Liver (tissue), 9 donors: ENCODE results near the gene MYO7B. TPM values are rescaled to one million over a fixed set of nuclear protein-coding genes. Genes with fewer than 3 reads are reported as not detected.

Experiments
- DNase-seq: peaks from one replicate; pipeline ENCODE4 v3.0.0-alpha.2; 2017; ENCODE audit warnings: low spot score
- H3K27ac ChIP-seq, 2 donors: one replicate each; pipeline ENCODE4 v1.7.0; 2013; ENCODE audit warnings: inconsistent platforms in 2 of 2, low read length in 2 of 2, control low read depth in 1 of 2, low read depth in 1 of 2, mild to moderate bottlenecking in 1 of 2
- H3K27me3 ChIP-seq, 4 donors: one replicate each; pipeline versions ENCODE4 v1.6.1 to v1.7.0; 2013; ENCODE audit warnings: low read length in 3 of 4, inconsistent platforms in 1 of 4, mild to moderate bottlenecking in 1 of 4, moderate library complexity in 1 of 4; ENCODE audit not compliant: control insufficient read depth in 4 of 4, insufficient read depth in 4 of 4
- H3K36me3 ChIP-seq, 4 donors: one replicate each; pipeline versions ENCODE4 v1.6.1 to v1.7.0; 2013; ENCODE audit warnings: low read length in 3 of 4, mild to moderate bottlenecking in 3 of 4, low read depth in 1 of 4, moderate library complexity in 1 of 4; ENCODE audit not compliant: control insufficient read depth in 4 of 4, insufficient read depth in 3 of 4
- H3K4me1 ChIP-seq, 4 donors: one replicate each; pipeline versions ENCODE4 v1.6.1 to v1.7.0; 2013; ENCODE audit warnings: low read length in 3 of 4, mild to moderate bottlenecking in 3 of 4, moderate library complexity in 1 of 4; ENCODE audit not compliant: control insufficient read depth in 4 of 4, insufficient read depth in 4 of 4
- H3K4me3 ChIP-seq, 3 donors: one replicate each; pipeline versions ENCODE4 v1.6.1 to v1.7.0; 2013; ENCODE audit warnings: low read length in 3 of 3, control low read depth in 1 of 3, low read depth in 1 of 3, mild to moderate bottlenecking in 1 of 3
- H3K9ac ChIP-seq, 2 donors: one replicate each; pipeline ENCODE4 v1.7.0; 2013; ENCODE audit warnings: low read length in 2 of 2, mild to moderate bottlenecking in 2 of 2, moderate library complexity in 2 of 2, control low read depth in 1 of 2, low read depth in 1 of 2
- H3K9me3 ChIP-seq, 4 donors: one replicate each; pipeline versions ENCODE4 v1.6.1 to v1.7.0; 2013; ENCODE audit warnings: low read length in 3 of 4; ENCODE audit not compliant: control insufficient read depth in 4 of 4
- ATF3 ChIP-seq: IDR thresholded peaks from 2 replicates; pipeline ENCODE4 v1.6.1; 2016; ENCODE audit warnings: antibody characterized with exemption
- CTCF ChIP-seq: fragments of 150-350 bp; IDR thresholded peaks from 2 replicates; pipeline ENCODE4 v1.5.1; 2017; ENCODE audit warnings: improper control_type of control experiment, low read depth, low read length; ENCODE audit not compliant: missing input control
- EGR1 ChIP-seq, 2 donors: IDR thresholded peaks; 2 replicates each; pipeline ENCODE4 v1.6.1; 2016 to 2018; ENCODE audit warnings: antibody characterized with exemption in 2 of 2, low read depth in 2 of 2
- FOXA1 ChIP-seq: IDR thresholded peaks from 2 replicates; pipeline ENCODE4 v1.6.1; 2016; ENCODE audit warnings: antibody characterized with exemption
- FOXA2 ChIP-seq: IDR thresholded peaks from 2 replicates; pipeline ENCODE4 v1.6.1; 2016; ENCODE audit warnings: antibody characterized with exemption
- GABPA ChIP-seq, 2 donors: IDR thresholded peaks in 1 of 2; conservative IDR thresholded peaks in 1 of 2; 2 replicates each; pipeline ENCODE4 v1.6.1; 2016; ENCODE audit warnings: antibody characterized with exemption in 2 of 2, mild to moderate bottlenecking in 1 of 2, moderate library complexity in 1 of 2
- HNF4A ChIP-seq, 2 donors: conservative IDR thresholded peaks; 2 replicates each; pipeline ENCODE4 v1.6.1; 2016; ENCODE audit warnings: antibody characterized with exemption in 2 of 2, mild to moderate bottlenecking in 2 of 2
- HNF4G ChIP-seq: IDR thresholded peaks from 2 replicates; pipeline ENCODE4 v1.6.1; 2016; ENCODE audit warnings: antibody characterized with exemption
- JUND ChIP-seq, 2 donors: IDR thresholded peaks; 2 replicates each; pipeline ENCODE4 v1.6.1; 2016; ENCODE audit warnings: antibody characterized with exemption in 2 of 2
- MAX ChIP-seq: IDR thresholded peaks from 2 replicates; pipeline ENCODE4 v1.6.1; 2016; ENCODE audit warnings: antibody characterized with exemption
- NR2F2 ChIP-seq: IDR thresholded peaks from 2 replicates; pipeline ENCODE4 v1.6.1; 2016; ENCODE audit warnings: antibody characterized with exemption
- RAD21 ChIP-seq, 2 donors: IDR thresholded peaks; 2 replicates each; pipeline ENCODE4 v1.6.1; 2016; ENCODE audit warnings: antibody characterized with exemption in 2 of 2, mild to moderate bottlenecking in 2 of 2
- REST ChIP-seq: IDR thresholded peaks from 2 replicates; pipeline ENCODE4 v1.6.1; 2016; ENCODE audit warnings: antibody characterized with exemption, mild to moderate bottlenecking
- RXRA ChIP-seq, 2 donors: IDR thresholded peaks; 2 replicates each; pipeline ENCODE4 v1.6.1; 2017 to 2018; ENCODE audit warnings: antibody characterized with exemption in 2 of 2, mild to moderate bottlenecking in 1 of 2
- SP1 ChIP-seq: IDR thresholded peaks from 2 replicates; pipeline ENCODE4 v1.6.1; 2018; ENCODE audit warnings: antibody characterized with exemption, mild to moderate bottlenecking
- TAF1 ChIP-seq: conservative IDR thresholded peaks from 2 replicates; pipeline ENCODE4 v1.6.1; 2016; ENCODE audit warnings: antibody characterized with exemption, mild to moderate bottlenecking
- YY1 ChIP-seq: IDR thresholded peaks from 2 replicates; pipeline ENCODE4 v1.6.1; 2016; ENCODE audit warnings: antibody characterized with exemption, mild to moderate bottlenecking
- ZBTB33 ChIP-seq: IDR thresholded peaks from 2 replicates; pipeline ENCODE4 v1.6.1; 2016; ENCODE audit warnings: antibody characterized with exemption
- WGBS: extraction: QIAGEN DNeasy Blood & Tissue Kit; methylation state at CpG from one replicate; pipeline ENCODE4 v1.1.7; 2013; 5-methylcytosine and 5-hydroxymethylcytosine counted together
- polyA plus RNA-seq, 2 donors: library from polyadenylated mRNA; stranded (reverse) in 1 of 2; unstranded in 1 of 2; fragments of 200-250 nt in 1 of 2; fragments of >200 nt in 1 of 2; fragmentation: Nextera tagmentation in 1 of 2; extraction: Ambion mirVana in 1 of 2; gene quantifications; one replicate each; pipeline versions ENCODE4 v1.2.1 to v1.2.3, GENCODE V29; 2013 to 2015
- total RNA-seq, 2 donors: library from RNA; depleted of rRNA; stranded (reverse); fragments of >200 nt; gene quantifications; one replicate each; pipeline ENCODE4 v1.2.3, GENCODE V29; 2014
- donor health status: healthy.
- donor health status: healthy.
- donor health status: healthy.
- donor health status: healthy.
- donor health status: healthy.

The MYO7B gene
- total and polyA plus RNA-seq, 4 donors, result 0.15 to 1.1 (median 0.64) TPM

GRCh38 chr2:127508631-127509034, 26.9 kb upstream of the MYO7B start:
- 23% methylated on average over 3 of the region's 3 CpGs for WGBS
- no peaks in the 10 kb centered on the region for H3K9me3 ChIP-seq
- TF ChIP-seq SP1 (peak; percentile 36), ATF3 (peak; percentile 22), JUND (IDR thresholded peaks at IDR 0.05) (peak in 1 of 2 donors; percentile 56), RAD21 (IDR thresholded peaks at IDR 0.05) (peak; percentile 40 to 51), HNF4A (conservative IDR thresholded peaks at IDR 0.05) (peak; percentile 32 to 40), RXRA (IDR thresholded peaks at IDR 0.05) (peak; percentile 26 to 46), HNF4G (peak; percentile 12), YY1 (no peak), GABPA (IDR thresholded peaks at IDR 0.05 in 1 of 2, conservative IDR thresholded peaks at IDR 0.05 in 1 of 2) (no peak)
- no peak overlapping the region for H3K9ac ChIP-seq
- H3K27me3 ChIP-seq, result no peaks in the 10 kb centered on the region
- H3K27ac ChIP-seq, result peak overlapping the region; percentile 25 to 31
- DNase-seq, result no peak
- peaks cover 5 to 18% (median 16%) of the 10 kb centered on the region in 4 donors for H3K36me3 ChIP-seq
- H3K4me1 ChIP-seq, result peaks cover 1 to 14% (median 10%) of the 10 kb centered on the region in 4 donors
- H3K4me3 ChIP-seq, result no peak overlapping the region

- DNase-seq, result no peak
- Histone ChIP-seq H3K27me3 (no peaks in the 10 kb centered on the region), H3K9ac (no peak overlapping the region), H3K4me1 (peaks cover 1 to 14% (median 10%) of the 10 kb centered on the region in 4 donors), H3K36me3 (peaks cover 4 to 14% (median 9%) of the 10 kb centered on the region in 4 donors), H3K27ac (no peak overlapping the region), H3K9me3 (no peaks in the 10 kb centered on the region), H3K4me3 (no peak overlapping the region)
- WGBS, result 88% methylated on average over 2 of the region's 2 CpGs
- TF ChIP-seq GABPA (IDR thresholded peaks at IDR 0.05 in 1 of 2, conservative IDR thresholded peaks at IDR 0.05 in 1 of 2) (no peak), ZBTB33 (no peak), TAF1 (no peak), ATF3 (no peak), CTCF (no peak), FOXA1 (no peak), NR2F2 (no peak), FOXA2 (no peak), RAD21 (IDR thresholded peaks at IDR 0.05) (no peak), EGR1 (IDR thresholded peaks at IDR 0.05; ENCODE audit: low read depth in 2 of 2) (no peak), RXRA (IDR thresholded peaks at IDR 0.05) (no peak), SP1 (no peak), JUND (IDR thresholded peaks at IDR 0.05) (no peak), MAX (no peak), HNF4G (no peak), HNF4A (conservative IDR thresholded peaks at IDR 0.05) (no peak), REST (no peak)
These were observed 25.4 kb upstream of the MYO7B start for GRCh38 chr2:127510073-127510472.
